PC-3 (cell line): ENCODE data around the gene GTPBP1. TPM values are rescaled to one million over a fixed set of nuclear protein-coding genes. Genes with fewer than 3 reads are reported as not detected.

Experiments
- ATAC-seq: fragments of 200-7000 bp; cut with Tn5 transposase; 2 replicates; pipeline ENCODE4 v1.9.1; 2020; ENCODE audit warnings: mild to moderate bottlenecking, moderate library complexity
- BruUV-seq: library from RNA; stranded (reverse); fragments of 400-500 nt; replicated peaks from 2 replicates; lab custom pipeline; 2021; lab: Mats Ljungman, UMichigan
- CTCF ChIA-PET: fragments of 300-600 bp; sonication (Branson Sonifier 250); formaldehyde crosslinking; loops from one replicate; lab custom pipeline; 2022; ENCODE audit warnings: antibody characterized with exemption; lab: Charles Lee
- POLR2A ChIA-PET: fragments of 300-600 bp; sonication (Branson Sonifier 250); formaldehyde crosslinking; loops from one replicate; lab custom pipeline; 2022; ENCODE audit warnings: antibody characterized with exemption; ENCODE audit not compliant: unreplicated experiment; lab: Charles Lee
- DNase-seq: peaks from one replicate; pipeline ENCODE4 v3.0.0-alpha.2; 2015
- H2AFZ ChIP-seq: fragments of 300-600 bp; sonication (generic); 2 replicates; pipeline ENCODE4 v1.6.0; 2016; ENCODE audit warnings: antibody characterized with exemption, low read length
- H3F3A ChIP-seq: fragments of 300-600 bp; sonication (generic); one replicate; pipeline ENCODE4 v1.6.0; 2017; ENCODE audit warnings: antibody characterized with exemption, low read length, control low read depth, mild to moderate bottlenecking; ENCODE audit not compliant: unreplicated experiment
- H3K27ac ChIP-seq: fragments of 300-600 bp; sonication (generic); 2 replicates; pipeline ENCODE4 v1.5.1; 2016; ENCODE audit warnings: mild to moderate bottlenecking, low read length
- H3K27me3 ChIP-seq: fragments of 300-600 bp; sonication (generic); 2 replicates; pipeline ENCODE4 v1.6.1; 2016; ENCODE audit warnings: low read length, mixed read lengths
- H3K36me3 ChIP-seq: fragments of 300-600 bp; sonication (generic); 2 replicates; pipeline ENCODE4 v1.6.1; 2016; ENCODE audit warnings: low read depth, mixed run types, low read length, mixed read lengths
- H3K4me1 ChIP-seq: fragments of 300-600 bp; sonication (generic); 2 replicates; pipeline ENCODE4 v1.5.1; 2016; ENCODE audit warnings: low read length; ENCODE audit not compliant: insufficient read depth
- H3K4me2 ChIP-seq: fragments of 300-600 bp; sonication (generic); 2 replicates; pipeline ENCODE4 v1.6.0; 2016; ENCODE audit warnings: low read length
- H3K4me3 ChIP-seq: fragments of 300-600 bp; sonication (generic); 2 replicates; pipeline ENCODE4 v1.5.1; 2016; ENCODE audit warnings: mild to moderate bottlenecking, low read length, mixed read lengths
- H3K79me2 ChIP-seq: fragments of 300-600 bp; sonication (generic); 2 replicates; pipeline ENCODE4 v1.6.1; 2017; ENCODE audit warnings: low read length, mixed read lengths
- H3K9ac ChIP-seq: fragments of 300-600 bp; sonication (generic); 2 replicates; pipeline ENCODE4 v1.6.0; 2016; ENCODE audit warnings: mild to moderate bottlenecking, low read length
- H3K9me2 ChIP-seq: fragments of 300-600 bp; sonication (generic); replicated peaks from 2 replicates; pipeline ENCODE4 v1.6.1; 2016; ENCODE audit warnings: mixed run types, low read length, mixed read lengths
- H3K9me3 ChIP-seq: fragments of 300-600 bp; sonication (generic); 2 replicates; pipeline ENCODE4 v1.6.1; 2016; ENCODE audit warnings: low read length, mixed read lengths
- H4K20me1 ChIP-seq: fragments of 300-600 bp; sonication (generic); 2 replicates; pipeline ENCODE4 v1.6.1; 2016; ENCODE audit warnings: low read length, mixed read lengths
- CTCF ChIP-seq: fragments of 300-600 bp; sonication (generic); conservative IDR thresholded peaks from 2 replicates; pipeline ENCODE4 v1.5.1; 2017; ENCODE audit warnings: antibody characterized with exemption, low read depth, mild to moderate bottlenecking, low read length
- EZH2 ChIP-seq: fragments of 300-600 bp; sonication (generic); IDR thresholded peaks from one replicate; pipeline ENCODE4 v1.6.1; 2017; ENCODE audit warnings: antibody characterized with exemption, mild to moderate bottlenecking, low read length; ENCODE audit not compliant: unreplicated experiment
- EZH2phosphoT487 ChIP-seq: fragments of 300-600 bp; sonication (generic); IDR thresholded peaks from 2 replicates; pipeline ENCODE4 v1.6.1; 2018; ENCODE audit warnings: mild to moderate bottlenecking, antibody characterized with exemption, low read length, borderline replicate concordance
- intact Hi-C: fragments of 100-400 bp; cut with micrococcal nuclease; formaldehyde crosslinking; loops from 2 replicates; pipeline ENCODE4 v1.9.0; 2023
- total RNA-seq: library from RNA; depleted of rRNA; stranded (reverse); fragments of >200 nt; gene quantifications from 2 replicates; pipeline ENCODE4 v1.2.3, GENCODE V29; 2014; rRNA removed

The GTPBP1 gene
- total RNA-seq, 1 experiment from 2014 or later, result 28.2 TPM

DNA sequence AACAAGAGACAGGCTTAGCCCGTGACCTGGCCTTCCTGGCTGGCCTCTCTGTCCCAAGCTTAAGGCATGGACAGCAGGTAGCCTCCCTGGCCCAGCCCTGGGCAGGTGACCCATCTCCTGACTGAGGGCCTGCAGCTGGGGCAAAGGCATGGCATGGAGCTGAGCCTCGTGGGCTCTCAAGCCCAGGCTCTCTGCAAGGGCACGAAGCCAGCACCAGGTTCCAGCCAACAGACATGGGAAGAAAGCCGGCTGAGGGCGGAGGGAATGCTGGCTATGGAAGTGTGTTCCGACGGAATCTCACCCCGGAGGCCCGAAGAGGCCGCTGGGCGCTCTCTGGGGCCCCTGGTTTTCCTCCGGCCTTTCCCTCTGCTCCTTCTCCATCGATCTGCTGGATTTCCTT is 75.3 kb downstream of the GTPBP1 start:
- no peak for DNase-seq
- ATAC-seq, result no peak
- Histone ChIP-seq H3K27ac (no peak overlapping the region), H3K9me3 (no peaks in the 10 kb centered on the region), H2AFZ (no peak overlapping the region), H3K27me3 (no peaks in the 10 kb centered on the region), H4K20me1 (no peaks in the 10 kb centered on the region), H3K4me1 (no peaks in the 10 kb centered on the region), H3K36me3 (no peaks in the 10 kb centered on the region), H3K9ac (no peak overlapping the region), H3K4me3 (no peak overlapping the region), H3F3A (no peaks in the 10 kb centered on the region), H3K79me2 (no peaks in the 10 kb centered on the region), H3K9me2 (no peaks in the 10 kb centered on the region), H3K4me2 (no peak overlapping the region)
- TF ChIP-seq EZH2 (no peak), CTCF (no peak), EZH2phosphoT487 (no peak)
- intact Hi-C loops, result no loop called here
- no TSS peak for BruUV-seq
- ChIA-PET POLR2A (no interaction called here), CTCF (no interaction called here)

DNA sequence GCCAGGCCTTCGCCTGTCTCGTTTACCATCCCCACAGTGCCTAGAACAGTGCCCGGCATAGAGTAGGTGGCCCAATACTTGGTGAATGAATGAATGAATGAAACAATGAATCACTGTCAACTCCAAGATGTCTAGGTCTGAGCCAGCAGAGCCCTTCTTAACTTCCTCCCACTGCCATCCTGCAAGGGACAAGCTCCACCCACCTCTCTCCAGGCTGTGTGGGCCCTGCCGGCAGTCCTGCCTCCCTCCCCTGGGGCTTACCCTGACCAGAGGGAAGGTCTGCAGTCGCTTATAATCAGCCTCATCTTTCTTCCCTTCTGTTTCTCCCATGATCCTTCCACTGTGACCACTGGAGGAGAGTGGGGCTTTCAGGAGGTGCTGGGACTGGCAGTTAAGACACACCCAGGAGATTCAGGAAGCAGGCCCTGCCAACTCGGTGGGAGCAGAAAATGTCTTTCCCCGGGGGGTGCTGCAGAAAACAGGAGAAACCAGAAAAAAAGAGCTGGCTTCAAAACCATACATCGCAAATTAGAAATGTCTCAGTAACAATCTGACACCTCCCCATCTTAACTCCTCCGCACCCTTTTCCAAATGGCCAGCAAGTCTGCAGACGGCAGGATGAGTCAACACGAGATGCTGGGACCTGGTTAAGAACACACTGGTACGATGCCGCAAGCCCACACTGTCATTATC is 76.8 kb downstream of the GTPBP1 start:
- Histone ChIP-seq H3K4me1 (no peaks in the 10 kb centered on the region), H3K9ac (no peak overlapping the region), H3K79me2 (no peaks in the 10 kb centered on the region), H3K27me3 (no peaks in the 10 kb centered on the region), H4K20me1 (no peaks in the 10 kb centered on the region), H3K4me3 (no peak overlapping the region), H3K36me3 (no peaks in the 10 kb centered on the region), H2AFZ (no peak overlapping the region), H3K9me3 (no peaks in the 10 kb centered on the region), H3F3A (no peaks in the 10 kb centered on the region), H3K27ac (no peak overlapping the region), H3K9me2 (no peaks in the 10 kb centered on the region), H3K4me2 (no peak overlapping the region)
- intact Hi-C loops, result no loop called here
- TF ChIP-seq EZH2phosphoT487 (no peak), CTCF (no peak), EZH2 (no peak)
- ChIA-PET POLR2A (no interaction called here), CTCF (no interaction called here)
- BruUV-seq, result no TSS peak
- DNase-seq (no peak), ATAC-seq (no peak)

Other genes starting within 250 kb of the GTPBP1 start
- gene KDELR3, start 237.8 kb upstream of the GTPBP1 start, total RNA-seq, result 17.7 and 22.6 TPM in 2 replicates
- 333 and 512 TPM in 2 replicates for gene DDX17, start 199.6 kb upstream of the GTPBP1 start, total RNA-seq
- gene DMC1, start 135.8 kb upstream of the GTPBP1 start, total RNA-seq, result not detected in 2 replicates
- gene FAM227A, start 49.6 kb upstream of the GTPBP1 start, total RNA-seq, result 1.2 and 2.2 TPM in 2 replicates
- gene CBY1, start 49.3 kb upstream of the GTPBP1 start, total RNA-seq, result 12.9 and 14.3 TPM in 2 replicates
- 68.7 and 82.3 TPM in 2 replicates for gene TOMM22, start 24.0 kb upstream of the GTPBP1 start, total RNA-seq
- gene JOSD1, start 5.0 kb upstream of the GTPBP1 start, total RNA-seq, result 37.5 and 40.3 TPM in 2 replicates
- 54.0 and 55.5 TPM in 2 replicates for gene SUN2, start 50.1 kb downstream of the GTPBP1 start, total RNA-seq
- gene DNAL4, start 88.2 kb downstream of the GTPBP1 start, total RNA-seq, result 22.5 and 24.5 TPM in 2 replicates
- gene NPTXR, start 138.1 kb downstream of the GTPBP1 start, total RNA-seq, result 2.8 and 3.5 TPM in 2 replicates
- gene CBX6, start 166.3 kb downstream of the GTPBP1 start, total RNA-seq, result 37.5 and 50.1 TPM in 2 replicates